Aorta (tissue), 5 donors: ENCODE measurements around the gene GAK. TPM values are rescaled to one million over a fixed set of nuclear protein-coding genes. Genes with fewer than 3 reads are reported as not detected.

Experiments
- ATAC-seq: fragments of 200-7000 bp; cut with Tn5 transposase; one replicate; pipeline ENCODE4 v1.9.1; 2022; ENCODE audit warnings: moderate library complexity; ENCODE audit not compliant: low FRiP score
- DNase-seq, 2 donors: peaks; one replicate each; pipeline ENCODE4 v3.0.0-alpha.2; 2020
- H3K27ac ChIP-seq, 2 donors: one replicate each; pipeline ENCODE4 v1.5.1; 2013; ENCODE audit warnings: low read length in 2 of 2, mild to moderate bottlenecking in 2 of 2, moderate library complexity in 2 of 2, control low read depth in 1 of 2, inconsistent platforms in 1 of 2, low read depth in 1 of 2
- H3K27me3 ChIP-seq, 2 donors: one replicate each; pipeline ENCODE4 v1.6.1; 2013; ENCODE audit warnings: control low read depth in 1 of 2, low read length in 1 of 2, mild to moderate bottlenecking in 1 of 2, moderate library complexity in 1 of 2; ENCODE audit not compliant: insufficient read depth in 2 of 2, control insufficient read depth in 1 of 2
- H3K36me3 ChIP-seq, 2 donors: one replicate each; pipeline ENCODE4 v1.6.1; 2013; ENCODE audit warnings: control low read depth in 1 of 2, low read length in 1 of 2, mild to moderate bottlenecking in 1 of 2; ENCODE audit not compliant: insufficient read depth in 2 of 2, control insufficient read depth in 1 of 2
- H3K4me1 ChIP-seq, 2 donors: one replicate each; pipeline ENCODE4 v1.6.1; 2013; ENCODE audit warnings: low read length in 2 of 2, control low read depth in 1 of 2, mild to moderate bottlenecking in 1 of 2, moderate library complexity in 1 of 2; ENCODE audit not compliant: insufficient read depth in 2 of 2, control insufficient read depth in 1 of 2
- H3K4me3 ChIP-seq, 2 donors: one replicate each; pipeline ENCODE4 v1.5.1; 2013; ENCODE audit warnings: low read length in 2 of 2, control low read depth in 1 of 2, mild to moderate bottlenecking in 1 of 2
- H3K9me3 ChIP-seq: one replicate; pipeline ENCODE4 v1.6.1; 2013; ENCODE audit warnings: mild to moderate bottlenecking, low read length; ENCODE audit not compliant: control insufficient read depth
- WGBS, 2 donors: extraction: QIAGEN DNeasy Blood & Tissue Kit; methylation state at CpG; one replicate each; pipeline ENCODE4 v1.1.7; 2013; 5-methylcytosine and 5-hydroxymethylcytosine counted together
- intact Hi-C, 2 donors: fragments of 100-400 bp; cut with DNase I; formaldehyde crosslinking; loops; one replicate each; pipeline versions ENCODE4 v1.14.2 to v1.15.0; 2022
- polyA plus RNA-seq, 2 donors: library from polyadenylated mRNA; stranded (reverse); fragments of 200-250 nt; gene quantifications; one replicate each; pipeline ENCODE4 v1.2.3, GENCODE V29; 2013
- total RNA-seq, 2 donors: library from RNA; stranded (reverse); fragmentation: NEBNext Ultra II Directional; extraction: Animal tissue kit (Norgen Biotek cat#: 25700); gene quantifications; one replicate each; pipeline ENCODE4 v1.2.1, GENCODE V29; 2021
- donor health status: healthy with polysubstance abuse.
- donor health status: Bipolar disorder and iron deficiency.
- donor health status: DM: no; HTN: no; CAD: no.
- donor health status: DM: no; HTN: no; CAD: no.
- donor health status: DM: yes; HTN: yes; CAD: no.

Gene GAK
- total and polyA plus RNA-seq, 4 donors, result 52.0 to 300 (median 94.4) TPM

DNA sequence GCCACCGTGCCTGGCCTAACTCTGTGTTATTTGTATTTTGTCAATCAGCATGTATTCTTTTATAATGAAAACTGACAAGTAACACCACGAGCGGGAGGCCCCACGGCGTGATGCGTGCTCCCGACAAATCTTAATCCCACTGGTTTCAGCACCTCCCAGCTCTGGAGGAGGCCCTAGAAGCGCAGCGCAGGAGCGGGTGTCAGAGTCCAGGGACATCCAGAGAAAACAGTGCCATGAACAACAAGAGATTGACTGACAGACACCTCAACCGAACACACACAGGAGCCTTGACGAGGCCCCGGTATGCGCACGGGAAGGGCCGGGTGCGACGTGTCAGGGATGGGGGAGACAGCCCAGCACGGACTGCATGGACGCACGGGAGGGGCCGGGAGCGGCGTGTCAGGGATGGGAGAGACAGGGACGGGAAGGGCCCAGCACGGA lies 23.0 kb downstream of the GAK start:
- intact Hi-C loops, result no loop called here
- no peak overlapping the region for H3K4me3 ChIP-seq
- H3K27me3 ChIP-seq, result no peaks in the 10 kb centered on the region
- no peaks in the 10 kb centered on the region for H3K9me3 ChIP-seq
- peak in 1 of 2 donors; percentile 40 for DNase-seq
- WGBS, 2 donors, result 93 to 94% methylated on average over 26 of the region's 26 CpGs
- no peak overlapping the region for H3K27ac ChIP-seq
- no peaks in the 10 kb centered on the region for H3K4me1 ChIP-seq
- H3K36me3 ChIP-seq, result peaks cover 0 to 4% of the 10 kb centered on the region in 2 donors
- ATAC-seq, result no peak

DNA sequence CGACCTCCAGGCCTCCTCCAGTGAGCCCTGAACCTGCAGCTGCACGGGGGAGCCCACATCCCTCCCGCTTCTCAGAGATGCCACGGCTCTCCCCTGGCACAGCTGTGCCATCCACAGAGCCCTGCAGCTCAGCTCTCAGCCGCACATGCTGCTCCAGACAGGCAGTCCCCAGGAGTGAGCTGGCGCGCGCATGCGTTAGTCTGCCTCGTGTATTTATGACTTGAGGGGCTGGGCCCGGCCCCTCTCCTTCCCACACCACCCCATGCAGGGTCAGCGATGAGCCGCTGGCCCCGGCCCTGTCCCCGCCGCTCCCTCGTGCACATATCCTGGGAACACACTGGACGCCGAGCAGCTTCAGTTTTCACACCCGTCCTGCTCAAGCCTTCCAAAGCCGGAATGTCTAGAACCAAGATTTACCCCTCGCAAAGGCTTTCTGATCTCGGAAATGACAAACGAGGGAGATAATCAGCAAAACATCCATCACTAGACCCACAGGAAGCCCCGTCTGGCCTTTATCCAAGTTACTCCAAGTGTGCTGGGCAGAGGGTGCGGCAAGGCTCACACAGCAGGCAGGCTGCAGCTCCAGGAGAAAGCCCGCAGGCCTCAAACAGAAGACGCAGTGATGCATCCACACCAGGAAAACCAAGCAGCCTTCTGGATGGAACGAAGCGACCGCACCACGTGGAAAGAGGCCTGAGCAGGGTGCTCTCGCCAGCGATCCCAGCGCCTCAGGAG lies 24.3 kb downstream of the GAK start:
- H3K9me3 ChIP-seq, result no peaks in the 10 kb centered on the region
- H3K27ac ChIP-seq, result no peak overlapping the region
- intact Hi-C loops, result no loop called here
- H3K4me1 ChIP-seq, result no peaks in the 10 kb centered on the region
- DNase-seq (no peak), ATAC-seq (no peak)
- no peaks in the 10 kb centered on the region for H3K27me3 ChIP-seq
- peaks cover 0 to 4% of the 10 kb centered on the region in 2 donors for H3K36me3 ChIP-seq
- H3K4me3 ChIP-seq, result no peak overlapping the region
- 78% methylated on average over 35 of the region's 35 CpGs for WGBS, 2 donors

DNA sequence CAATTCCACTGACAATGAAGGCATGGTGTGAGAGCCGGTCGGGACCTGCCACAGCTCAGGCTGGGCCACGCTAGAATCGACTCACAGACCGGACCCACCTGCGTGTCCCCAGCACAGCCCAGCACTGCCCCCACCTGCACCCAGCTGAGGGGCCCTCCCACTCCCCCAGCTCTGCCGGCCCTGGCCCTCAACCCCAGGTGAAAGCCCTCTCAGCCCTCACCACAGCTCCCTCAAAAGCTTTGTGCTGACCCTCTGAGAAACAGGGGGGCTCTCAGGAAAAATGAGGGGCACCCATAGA lies 25.1 kb downstream of the GAK start:
- H3K9me3 ChIP-seq, result no peaks in the 10 kb centered on the region
- no peaks in the 10 kb centered on the region for H3K4me1 ChIP-seq
- ATAC-seq (no peak), DNase-seq (no peak)
- H3K27ac ChIP-seq, result no peak overlapping the region
- H3K36me3 ChIP-seq, result peaks cover 0 to 4% of the 10 kb centered on the region in 2 donors
- H3K27me3 ChIP-seq, result no peaks in the 10 kb centered on the region
- intact Hi-C loops, result no loop called here
- H3K4me3 ChIP-seq, result no peak overlapping the region
- WGBS, 2 donors, result 93 to 96% methylated on average over 7 of the region's 7 CpGs

DNA sequence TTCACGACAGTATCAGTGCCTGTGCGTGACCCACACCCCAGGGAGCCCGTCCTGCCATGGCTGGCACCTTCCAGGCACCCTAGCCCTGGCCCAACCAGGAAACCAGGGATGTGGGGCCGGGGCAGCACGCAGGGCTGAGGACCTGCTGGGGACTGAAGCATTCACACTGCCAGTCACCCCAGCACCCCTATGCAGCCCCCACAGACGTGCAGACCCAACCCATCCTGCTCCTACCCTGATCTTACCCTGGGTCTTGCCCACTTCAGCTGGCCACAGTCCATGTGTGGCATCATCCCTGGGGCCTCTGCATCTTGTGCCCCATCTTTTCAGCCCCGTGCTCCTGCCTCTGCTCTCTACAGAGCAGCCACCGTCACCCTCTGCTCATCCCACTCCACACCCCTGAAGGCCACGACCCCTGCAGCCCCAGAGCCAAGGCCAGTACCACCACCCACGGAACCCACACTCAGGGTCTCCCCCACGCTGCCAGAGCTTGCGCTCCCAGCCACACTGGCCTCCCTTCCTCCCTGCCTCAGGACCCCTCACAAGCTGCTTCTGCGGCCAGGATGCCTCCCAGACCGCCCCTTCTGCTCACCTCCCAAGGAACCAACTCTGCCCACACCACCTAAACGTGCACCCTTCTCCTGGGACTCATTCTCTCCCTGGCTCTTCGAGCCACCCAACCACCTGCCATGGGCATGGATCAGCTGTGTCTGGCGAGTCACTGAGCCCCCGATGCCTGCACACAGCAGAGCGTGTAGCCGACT lies 25.6 kb downstream of the GAK start:
- Histone ChIP-seq H3K36me3 (peaks cover 0 to 4% of the 10 kb centered on the region in 2 donors), H3K4me3 (no peak overlapping the region), H3K9me3 (no peaks in the 10 kb centered on the region), H3K27me3 (no peaks in the 10 kb centered on the region), H3K27ac (no peak overlapping the region), H3K4me1 (no peaks in the 10 kb centered on the region)
- intact Hi-C loops, result no loop called here
- ATAC-seq, result no peak
- no peak for DNase-seq
- 93 to 95% methylated on average over 20 of the region's 20 CpGs for WGBS, 2 donors

DNA sequence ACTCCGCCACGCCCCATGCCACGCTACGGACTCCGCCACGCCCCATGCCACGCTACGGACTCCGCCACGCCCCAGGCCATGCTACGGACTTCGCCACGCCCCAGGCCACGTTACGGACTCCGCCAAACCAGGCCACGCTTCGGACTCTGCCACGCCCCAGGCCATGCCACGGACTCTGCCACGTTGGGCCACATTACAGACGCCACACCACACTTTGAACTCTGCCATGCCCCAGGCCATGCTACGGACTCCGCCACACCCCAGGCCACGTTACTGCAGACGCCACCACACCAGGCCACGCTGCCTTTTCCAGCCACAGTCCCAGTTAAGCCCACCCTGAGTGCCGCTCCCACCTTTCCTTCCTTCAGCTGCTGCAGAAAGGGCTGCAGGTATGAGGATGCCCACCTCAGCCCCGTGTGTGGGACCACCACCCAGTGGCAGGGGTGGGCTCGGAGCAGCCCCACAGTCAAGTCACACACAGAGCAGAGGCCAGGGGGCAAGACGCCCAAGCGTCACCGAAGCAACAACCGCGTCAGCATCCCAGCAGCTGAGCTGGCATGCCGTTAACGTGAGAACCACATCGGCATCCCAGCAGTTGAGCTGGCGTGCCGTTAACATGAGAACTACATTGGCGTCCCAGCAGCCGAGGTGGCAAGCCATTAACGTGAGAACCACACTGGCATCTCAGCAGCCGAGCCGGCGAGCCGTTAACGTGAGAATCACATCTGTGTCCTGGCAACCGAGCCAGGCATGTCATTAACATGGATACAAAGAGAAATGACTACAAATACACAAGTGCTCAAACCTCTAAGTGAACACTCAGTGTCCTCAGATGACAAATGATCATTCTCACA lies 26.4 kb downstream of the GAK start:
- Histone ChIP-seq H3K27ac (no peak overlapping the region), H3K36me3 (peaks cover 0 to 1% of the 10 kb centered on the region in 2 donors), H3K27me3 (no peaks in the 10 kb centered on the region), H3K4me3 (no peak overlapping the region), H3K9me3 (no peaks in the 10 kb centered on the region), H3K4me1 (no peaks in the 10 kb centered on the region)
- no peak for ATAC-seq
- intact Hi-C loops, result no loop called here
- DNase-seq, result no peak
- WGBS, 2 donors, result 97 to 98% methylated on average over 49 of the region's 49 CpGs

DNA sequence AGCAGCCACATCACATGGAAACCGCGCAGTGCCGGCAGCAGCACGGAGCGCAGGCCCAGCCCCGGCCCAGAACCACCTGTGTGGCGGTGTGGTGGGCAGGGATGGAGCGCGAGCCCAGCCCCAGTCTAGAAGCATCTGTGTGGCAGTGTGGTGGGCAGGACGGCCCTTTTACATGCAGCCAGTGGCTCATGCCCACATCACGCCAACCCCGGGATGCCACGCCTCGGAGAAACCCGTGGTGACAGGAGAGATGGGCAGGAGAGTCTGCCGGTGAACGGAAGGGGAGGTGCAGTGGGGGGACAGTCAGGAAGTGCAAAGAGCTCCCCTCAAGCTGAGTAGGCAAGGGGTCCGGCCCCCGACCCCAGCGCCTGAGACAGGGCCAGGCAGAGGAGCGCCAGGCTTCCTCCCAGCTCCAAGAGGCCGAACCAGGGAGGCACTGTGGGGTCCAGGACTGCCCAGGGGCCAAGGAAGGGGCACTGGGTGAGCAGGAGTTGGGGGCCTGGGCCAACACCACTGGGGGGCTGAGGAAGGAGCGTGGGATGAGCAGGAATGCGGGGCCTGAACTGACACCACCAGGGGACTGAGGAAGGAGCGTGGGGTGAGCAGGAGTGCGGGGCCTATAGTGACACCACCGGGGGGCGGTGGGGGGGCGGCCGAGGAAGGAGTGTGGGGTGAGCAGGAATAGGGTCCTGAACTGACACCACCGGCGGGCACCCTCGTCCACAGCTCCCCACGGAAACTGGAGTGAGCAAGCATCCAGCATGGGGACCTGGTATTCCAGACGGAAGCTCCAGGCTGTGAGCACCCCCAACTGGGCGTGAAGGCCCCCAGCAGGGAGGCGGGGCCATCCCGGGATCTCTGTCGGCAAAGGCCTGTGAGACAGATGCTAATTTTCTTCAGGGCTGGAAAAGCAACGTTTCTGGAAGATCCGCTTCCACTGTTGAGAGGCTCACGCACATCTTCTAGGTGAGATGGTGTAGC lies 28.8 kb downstream of the GAK start:
- no peak overlapping the region for H3K4me3 ChIP-seq
- H3K9me3 ChIP-seq, result no peaks in the 10 kb centered on the region
- no peaks in the 10 kb centered on the region for H3K36me3 ChIP-seq
- WGBS, 2 donors, result 90% methylated on average over 40 to 42 of the region's 42 CpGs
- intact Hi-C loops, result no loop called here
- DNase-seq, result no peak
- H3K4me1 ChIP-seq, result no peaks in the 10 kb centered on the region
- H3K27me3 ChIP-seq, result no peaks in the 10 kb centered on the region
- ATAC-seq, result no peak
- no peak overlapping the region for H3K27ac ChIP-seq

DNA sequence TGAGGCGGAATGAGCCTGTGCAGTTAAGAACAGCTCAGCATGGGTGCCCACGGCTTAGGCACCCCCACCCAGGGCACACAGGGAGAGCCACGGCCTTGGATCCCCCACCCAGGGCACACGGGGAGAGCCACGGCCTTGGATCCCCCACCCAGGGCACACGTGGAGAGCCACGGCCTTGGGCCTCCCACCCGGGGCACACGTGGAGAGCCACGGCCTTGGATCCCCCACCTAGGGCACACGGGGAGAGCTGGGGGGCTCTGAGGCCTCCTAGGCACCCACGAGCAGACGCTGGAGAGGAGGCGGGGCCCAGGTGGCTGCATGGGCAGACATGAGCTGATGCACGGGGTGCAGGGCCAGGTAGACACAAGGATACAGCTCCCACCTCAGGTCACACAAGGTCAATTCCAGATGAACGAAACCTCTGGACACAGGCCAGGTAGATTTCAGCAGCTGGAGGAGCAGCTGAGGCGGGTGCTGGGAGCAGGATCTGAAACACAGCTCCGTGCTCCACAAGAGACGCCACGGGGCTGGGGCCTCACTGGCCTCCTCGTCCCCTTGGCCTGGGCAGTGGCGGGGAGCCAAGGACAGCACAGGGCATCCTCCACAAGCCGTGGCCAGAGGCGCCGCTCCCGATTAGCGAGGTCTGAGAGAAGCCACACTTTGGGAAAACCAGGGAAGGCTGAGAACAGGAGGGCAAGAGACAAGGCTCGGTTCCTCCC lies 30.8 kb downstream of the GAK start:
- WGBS, 2 donors, result 89 to 92% methylated on average over 27 to 28 of the region's 28 CpGs
- no peaks in the 10 kb centered on the region for H3K9me3 ChIP-seq
- H3K36me3 ChIP-seq, result peaks cover 0 to 2% of the 10 kb centered on the region in 2 donors
- DNase-seq (no peak), ATAC-seq (no peak)
- no peak overlapping the region for H3K27ac ChIP-seq
- H3K4me3 ChIP-seq, result no peak overlapping the region
- H3K4me1 ChIP-seq, result no peaks in the 10 kb centered on the region
- intact Hi-C loops, result no loop called here
- no peaks in the 10 kb centered on the region for H3K27me3 ChIP-seq
